ENCODE data around the gene PAPOLG.

The PAPOLG gene

DNA sequence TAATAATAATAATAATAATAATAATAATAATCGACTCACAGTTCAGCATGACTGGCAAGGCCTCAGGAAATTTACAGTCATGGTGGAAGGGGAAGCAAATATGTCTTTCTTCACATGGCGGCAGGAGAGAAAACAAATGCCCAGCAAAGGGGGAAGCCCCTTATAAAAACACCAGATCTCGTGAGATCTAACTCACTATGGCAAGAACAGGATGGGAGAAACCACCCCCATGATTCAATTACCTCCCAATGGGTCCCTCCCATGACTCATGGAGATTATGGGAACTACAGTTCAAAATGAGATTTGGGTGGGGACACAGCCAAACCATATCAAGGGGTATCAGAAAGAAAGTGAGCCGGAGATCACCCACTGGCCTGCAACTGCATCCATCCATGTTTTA lies 40.5 kb upstream of the PAPOLG start:
- TF ChIP-seq SIN3A (IDR thresholded peaks at IDR 0.05; ENCODE audit: borderline replicate concordance, insufficient read depth, low read length) = no peak
- no peak for TF ChIP-seq POLR2AphosphoS5 (IDR thresholded peaks at IDR 0.05; ENCODE audit: low read depth, low read length)
- TF ChIP-seq REST (IDR thresholded peaks at IDR 0.05; ENCODE audit: insufficient read depth in 1 of 2, low read depth in 2 of 2, low read length in 2 of 2) = no peak
- TF ChIP-seq TAF1 (IDR thresholded peaks at IDR 0.05; ENCODE audit: borderline replicate concordance, insufficient read depth, low read length) = no peak
- TF ChIP-seq FOXP2 (optimal IDR thresholded peaks at IDR 0.05; ENCODE audit: borderline replicate concordance, extremely low read depth, extremely low read length, insufficient read depth) = no peak

- TF ChIP-seq TAF1 (IDR thresholded peaks at IDR 0.05; ENCODE audit: borderline replicate concordance, insufficient read depth, low read length) (no peak), REST (IDR thresholded peaks at IDR 0.05; ENCODE audit: insufficient read depth in 1 of 2, low read depth in 2 of 2, low read length in 2 of 2) (no peak), FOXP2 (optimal IDR thresholded peaks at IDR 0.05; ENCODE audit: borderline replicate concordance, extremely low read depth, extremely low read length, insufficient read depth) (no peak), SIN3A (IDR thresholded peaks at IDR 0.05; ENCODE audit: borderline replicate concordance, insufficient read depth, low read length) (no peak), POLR2AphosphoS5 (IDR thresholded peaks at IDR 0.05; ENCODE audit: low read depth, low read length) (no peak)
These were observed 38.4 kb upstream of the PAPOLG start for GRCh38 chr2:60717691-60718090.

- no peak for TF ChIP-seq SIN3A (IDR thresholded peaks at IDR 0.05; ENCODE audit: borderline replicate concordance, insufficient read depth, low read length)
- TF ChIP-seq POLR2AphosphoS5 (IDR thresholded peaks at IDR 0.05; ENCODE audit: low read depth, low read length) = no peak
- TF ChIP-seq FOXP2 (optimal IDR thresholded peaks at IDR 0.05; ENCODE audit: borderline replicate concordance, extremely low read depth, extremely low read length, insufficient read depth) = no peak
- no peak for TF ChIP-seq REST (IDR thresholded peaks at IDR 0.05; ENCODE audit: insufficient read depth in 1 of 2, low read depth in 2 of 2, low read length in 2 of 2)
- TF ChIP-seq TAF1 (IDR thresholded peaks at IDR 0.05; ENCODE audit: borderline replicate concordance, insufficient read depth, low read length) = no peak
These were observed 36.7 kb upstream of the PAPOLG start for GRCh38 chr2:60719331-60719730.

DNA sequence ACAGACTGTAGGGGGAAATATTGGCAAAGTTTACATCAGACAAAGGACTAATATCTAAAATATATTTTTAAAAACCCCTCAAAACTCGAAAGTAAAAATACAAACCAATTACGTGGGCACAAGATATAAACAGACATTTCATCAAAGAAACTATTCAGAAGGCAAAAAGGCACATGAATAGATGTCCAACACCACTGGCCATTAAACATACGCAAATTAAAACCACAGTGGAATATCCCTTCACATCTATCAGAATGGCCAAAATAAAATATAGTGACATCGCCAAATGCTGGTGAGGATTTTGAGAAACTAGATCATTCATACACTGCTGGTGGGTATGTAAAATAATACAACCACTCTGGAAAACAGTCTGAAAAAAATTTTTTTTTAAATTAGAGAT lies 30.6 kb upstream of the PAPOLG start:
- TF ChIP-seq POLR2AphosphoS5 (IDR thresholded peaks at IDR 0.05; ENCODE audit: low read depth, low read length) (no peak), TAF1 (IDR thresholded peaks at IDR 0.05; ENCODE audit: borderline replicate concordance, insufficient read depth, low read length) (no peak)

- TF ChIP-seq FOXP2 (optimal IDR thresholded peaks at IDR 0.05; ENCODE audit: borderline replicate concordance, extremely low read depth, extremely low read length, insufficient read depth) = no peak
- TF ChIP-seq TAF1 (IDR thresholded peaks at IDR 0.05; ENCODE audit: borderline replicate concordance, insufficient read depth, low read length) = no peak
- TF ChIP-seq REST (IDR thresholded peaks at IDR 0.05; ENCODE audit: insufficient read depth in 1 of 2, low read depth in 2 of 2, low read length in 2 of 2) = no peak
These were observed 27.2 kb upstream of the PAPOLG start for GRCh38 chr2:60728855-60729254.
